Right ventricle myocardium superior (tissue), 1 donor: Measurements from ENCODE around the gene CBX1. TPM values are rescaled to one million over a fixed set of nuclear protein-coding genes. Genes with fewer than 3 reads are reported as not detected.

ENCODE experiments used
- ATAC-seq: fragments of 200-7000 bp; cut with Tn5 transposase; one replicate; pipeline ENCODE4 v1.9.1; 2020; ENCODE audit warnings: mild to moderate bottlenecking; ENCODE audit not compliant: poor library complexity
- DNase-seq: peaks from one replicate; pipeline ENCODE4 v3.0.0-alpha.2; 2020
- intact Hi-C: fragments of 100-400 bp; cut with DNase I; formaldehyde crosslinking; loops from one replicate; pipeline ENCODE4 v1.11.2; 2022
- microRNA-seq: library from miRNA; unstranded; fragments of <30 nt; microRNA quantifications from one replicate; pipeline ENCODE4 v1.2.0, GENCODE V29; 2020
- total RNA-seq: library from RNA; stranded (reverse); fragmentation: NEBNext Ultra II Directional; extraction: Animal tissue kit (Norgen Biotek cat#: 25700); gene quantifications from one replicate; pipeline ENCODE4 v1.2.1, GENCODE V29; 2021
- donor health status: DM: no; HTN: yes; CAD: no; lungs with severe emphysema.

Gene CBX1
- total RNA-seq, 1 donor from 2014 or later = 31.7 TPM

DNA sequence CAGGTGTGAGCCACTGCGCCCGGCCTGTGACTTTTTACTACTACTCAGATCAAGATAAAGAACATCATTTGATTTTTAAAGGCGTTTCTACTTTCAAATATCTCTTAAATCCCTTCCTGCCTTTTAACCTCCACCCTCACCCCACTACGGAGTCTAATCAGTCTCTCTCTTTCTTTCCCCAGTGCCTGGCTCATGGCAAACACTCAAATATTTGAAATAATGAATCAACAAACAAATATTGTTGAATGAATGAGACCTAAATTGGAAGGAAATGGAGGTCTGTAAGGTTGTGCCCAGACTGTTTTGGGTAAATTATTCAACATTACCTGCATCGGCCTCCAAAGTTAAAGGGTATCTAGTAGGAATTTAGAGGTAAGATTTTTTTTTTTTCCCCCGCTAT is 78.4 kb downstream of the CBX1 start:
- intact Hi-C loops = no loop called here

DNA sequence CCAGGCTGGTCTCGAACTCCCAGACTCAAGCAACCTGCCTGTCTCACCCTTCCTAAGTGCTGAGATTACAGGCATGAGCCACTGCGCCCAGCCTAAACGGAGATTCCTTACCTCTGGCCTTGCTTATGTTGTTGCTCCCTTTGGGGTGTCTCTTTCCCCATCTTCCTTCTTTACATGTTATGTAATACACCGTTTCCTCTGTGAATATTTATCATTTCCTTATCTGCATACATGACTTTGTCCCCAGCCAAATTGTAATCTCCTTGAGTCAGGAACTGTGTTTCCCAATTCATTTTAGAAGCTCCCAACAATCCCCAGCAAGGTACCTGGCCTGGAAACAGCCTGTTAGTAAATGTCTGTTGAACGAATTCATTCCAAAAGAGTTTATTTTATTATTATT is 79.3 kb downstream of the CBX1 start:
- intact Hi-C loops = no loop called here
- ATAC-seq (no peak), DNase-seq (no peak)

More for the DNA sequence above, 78.4 kb downstream of the CBX1 start:
- no peak for ATAC-seq
- DNase-seq = no peak

Small RNAs within 50 kb of the gene (microRNA-seq; reads per million reads assigned to microRNA genes)
- 1,318 reads per million, percentile 85 among the genes with 10 or more reads in this experiment for gene MIR152

Other genes with a start within 250 kb of the CBX1 start
- gene SP2, start 205.2 kb downstream of the CBX1 start, total RNA-seq = 12.4 TPM
- 28.2 TPM for gene PNPO, start 159.9 kb downstream of the CBX1 start, total RNA-seq
- not detected for gene PRR15L, start 143.6 kb downstream of the CBX1 start, total RNA-seq
- gene CDK5RAP3, start 130.4 kb downstream of the CBX1 start, total RNA-seq = 50.3 TPM
- gene COPZ2, start 63.7 kb downstream of the CBX1 start, total RNA-seq = 49.2 TPM
- 911 TPM for gene NFE2L1, start 53.1 kb downstream of the CBX1 start, total RNA-seq
- 11.8 TPM for gene SNX11, start 6.3 kb upstream of the CBX1 start, total RNA-seq